AG04450 (cell line): ENCODE results near the gene MLX. TPM values are rescaled to one million over a fixed set of nuclear protein-coding genes. Genes with fewer than 3 reads are reported as not detected.

Experiments used
- CTCF ChIA-PET: fragments of 300-600, 350-600 bp; formaldehyde crosslinking; extraction: SDS; loops from one replicate; lab custom pipeline; 2022; ENCODE audit warnings: antibody characterized with exemption, inconsistent platforms; lab: Charles Lee
- POLR2A ChIA-PET: fragments of 350-600 bp; formaldehyde crosslinking; extraction: SDS; loops from one replicate; lab custom pipeline; 2021; ENCODE audit warnings: antibody characterized with exemption, inconsistent platforms; lab: Yijun Ruan, JAX
- DNase-seq: peaks from one replicate; pipeline ENCODE4 v3.0.0-alpha.2; 2011; ENCODE audit warnings: low read depth, low spot score
- H3K27ac ChIP-seq: one replicate; pipeline ENCODE4 v1.5.1; 2012; ENCODE audit warnings: low read depth, low read length, control low read depth
- H3K27me3 ChIP-seq: one replicate; pipeline ENCODE4 v1.6.0; 2012; ENCODE audit warnings: low read length; ENCODE audit not compliant: control insufficient read depth, insufficient read depth
- H3K4me3 ChIP-seq: 2 replicates; pipeline ENCODE4 v1.5.1; 2011; ENCODE audit warnings: mild to moderate bottlenecking, low read depth, low read length, control low read depth
- H3K9me3 ChIP-seq: 2 replicates; pipeline ENCODE4 v1.5.1; 2012; ENCODE audit warnings: low read length; ENCODE audit not compliant: control insufficient read depth, insufficient read depth
- polyA plus RNA-seq: library from polyadenylated mRNA; depleted of rRNA; stranded (reverse); fragments of >200 nt; gene quantifications from 2 replicates; pipeline ENCODE4 v1.2.3, GENCODE V29; 2011
- TF ChIP-seq, protein P1 (sequence below): IDR thresholded peaks from 2 replicates; pipeline ENCODE4 v1.5.1; 2011; ENCODE audit warnings: low read depth, low read length, control low read depth, inconsistent platforms

The MLX gene
- polyA plus RNA-seq, 1 experiment = 35.4 TPM

DNA sequence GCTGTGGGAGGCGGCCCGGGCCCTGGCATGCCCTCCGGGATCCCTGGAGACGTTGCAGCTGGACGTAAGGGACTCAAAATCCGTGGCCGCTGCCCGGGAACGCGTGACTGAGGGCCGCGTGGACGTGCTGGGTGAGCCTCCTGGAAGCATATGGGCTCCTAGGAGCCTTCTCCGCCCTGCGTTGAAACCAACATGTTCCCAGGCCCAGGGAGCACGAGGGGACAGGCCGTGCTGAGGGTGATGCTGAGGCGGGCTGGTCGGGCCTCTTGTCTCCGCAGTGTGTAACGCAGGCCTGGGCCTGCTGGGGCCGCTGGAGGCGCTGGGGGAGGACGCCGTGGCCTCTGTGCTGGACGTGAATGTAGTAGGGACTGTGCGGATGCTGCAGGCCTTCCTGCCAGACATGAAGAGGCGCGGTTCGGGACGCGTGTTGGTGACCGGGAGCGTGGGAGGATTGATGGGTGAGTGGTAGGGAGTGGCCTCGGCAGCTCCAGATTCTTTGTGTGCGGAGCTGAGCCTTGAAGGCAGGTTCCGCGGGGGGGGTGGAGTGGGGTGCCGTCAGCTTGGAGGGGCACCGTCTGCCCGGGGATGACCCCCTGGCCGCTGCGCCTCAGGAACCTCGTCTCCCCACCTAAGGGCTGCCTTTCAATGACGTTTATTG, 13.6 kb upstream of the MLX start:
- POLR2A ChIA-PET = interaction anchor here (1.7 kb wide), 1 partner anchor 33 kb away, joined by 7 read pairs; no protein-coding TSS in a partner anchor

DNA sequence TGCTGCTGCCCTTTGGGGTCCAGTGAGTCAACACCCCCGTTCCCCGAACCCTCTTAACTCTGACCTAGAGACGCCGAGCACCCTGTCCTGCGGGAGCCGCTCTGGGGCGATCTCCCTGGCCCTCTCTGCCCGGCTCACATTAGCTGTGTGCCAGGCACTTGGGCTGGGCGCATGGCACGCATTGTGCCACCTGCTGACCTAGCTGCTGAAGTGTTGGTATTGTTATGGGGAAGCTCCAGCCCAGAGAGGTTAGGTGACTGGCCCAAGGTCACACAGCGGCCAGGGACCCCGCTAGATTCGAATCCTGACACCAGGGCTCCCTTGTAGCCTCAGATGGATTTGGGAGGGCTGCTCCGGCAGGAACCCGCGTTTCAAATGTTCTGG, 13.0 kb upstream of the MLX start:
- TF ChIP-seq, protein P1, sequence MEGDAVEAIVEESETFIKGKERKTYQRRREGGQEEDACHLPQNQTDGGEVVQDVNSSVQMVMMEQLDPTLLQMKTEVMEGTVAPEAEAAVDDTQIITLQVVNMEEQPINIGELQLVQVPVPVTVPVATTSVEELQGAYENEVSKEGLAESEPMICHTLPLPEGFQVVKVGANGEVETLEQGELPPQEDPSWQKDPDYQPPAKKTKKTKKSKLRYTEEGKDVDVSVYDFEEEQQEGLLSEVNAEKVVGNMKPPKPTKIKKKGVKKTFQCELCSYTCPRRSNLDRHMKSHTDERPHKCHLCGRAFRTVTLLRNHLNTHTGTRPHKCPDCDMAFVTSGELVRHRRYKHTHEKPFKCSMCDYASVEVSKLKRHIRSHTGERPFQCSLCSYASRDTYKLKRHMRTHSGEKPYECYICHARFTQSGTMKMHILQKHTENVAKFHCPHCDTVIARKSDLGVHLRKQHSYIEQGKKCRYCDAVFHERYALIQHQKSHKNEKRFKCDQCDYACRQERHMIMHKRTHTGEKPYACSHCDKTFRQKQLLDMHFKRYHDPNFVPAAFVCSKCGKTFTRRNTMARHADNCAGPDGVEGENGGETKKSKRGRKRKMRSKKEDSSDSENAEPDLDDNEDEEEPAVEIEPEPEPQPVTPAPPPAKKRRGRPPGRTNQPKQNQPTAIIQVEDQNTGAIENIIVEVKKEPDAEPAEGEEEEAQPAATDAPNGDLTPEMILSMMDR = no peak
- DNase-seq = no peak
- no peaks in the 10 kb centered on the region for H3K27me3 ChIP-seq
- H3K4me3 ChIP-seq = peak overlapping the region; percentile 90
- POLR2A ChIA-PET = interaction anchor here (1.2 to 1.7 kb wide), 2 partner anchors 17 to 34 kb away, joined by 5 to 7 read pairs; no protein-coding TSS in a partner anchor
- peak overlapping the region; percentile 52 for H3K27ac ChIP-seq
- H3K9me3 ChIP-seq = no peaks in the 10 kb centered on the region; the same call in 1 of the 2 replicates
- CTCF ChIA-PET = no interaction called here

More for the DNA sequence above, 13.6 kb upstream of the MLX start:
- Histone ChIP-seq H3K27me3 (no peaks in the 10 kb centered on the region), H3K27ac (no peak overlapping the region), H3K4me3 (peak overlapping the region; percentile 90), H3K9me3 (no peaks in the 10 kb centered on the region; the same call in 1 of the 2 replicates)
- TF ChIP-seq, protein P1 = no peak
- no peak for DNase-seq
- CTCF ChIA-PET = no interaction called here

DNA sequence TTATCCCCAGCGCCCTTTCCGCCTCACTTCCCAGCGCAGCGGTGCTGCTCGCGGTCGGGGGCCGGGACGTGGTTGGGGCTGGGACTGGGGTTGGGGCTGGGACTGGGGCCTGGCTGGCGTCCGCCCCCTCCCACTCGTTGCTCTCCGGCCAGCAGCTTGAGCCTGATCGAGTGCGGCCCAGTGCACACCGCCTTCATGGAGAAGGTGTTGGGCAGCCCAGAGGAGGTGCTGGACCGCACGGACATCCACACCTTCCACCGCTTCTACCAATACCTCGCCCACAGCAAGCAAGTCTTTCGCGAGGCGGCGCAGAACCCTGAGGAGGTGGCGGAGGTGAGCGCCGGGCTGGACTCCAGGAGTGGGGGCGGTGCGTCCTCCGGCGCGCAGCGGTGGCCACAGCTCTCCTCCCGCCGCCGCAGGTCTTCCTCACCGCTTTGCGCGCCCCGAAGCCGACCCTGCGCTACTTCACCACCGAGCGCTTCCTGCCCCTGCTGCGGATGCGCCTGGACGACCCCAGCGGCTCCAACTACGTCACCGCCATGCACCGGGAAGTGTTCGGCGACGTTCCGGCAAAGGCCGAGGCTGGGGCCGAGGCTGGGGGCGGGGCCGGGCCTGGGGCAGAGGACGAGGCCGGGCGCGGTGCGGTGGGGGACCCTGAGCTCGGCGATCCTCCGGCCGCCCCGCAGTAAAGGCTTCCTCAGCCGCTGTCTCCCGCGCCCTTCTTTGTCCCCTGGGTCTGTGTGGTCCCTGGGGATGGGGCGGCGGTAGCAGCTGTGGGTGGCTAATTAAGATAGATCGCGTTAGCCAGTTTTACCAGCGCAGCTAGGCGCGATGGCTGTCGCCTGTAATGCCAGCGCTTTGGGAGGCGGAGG, 12.4 kb upstream of the MLX start:
- H3K9me3 ChIP-seq = no peaks in the 10 kb centered on the region; the same call in 1 of the 2 replicates
- H3K27me3 ChIP-seq = no peaks in the 10 kb centered on the region
- ChIA-PET POLR2A (interaction anchor here (0.6 to 1.7 kb wide), 3 partner anchors 18 to 584 kb away, joined by 4 to 7 read pairs (median 5); no protein-coding TSS in a partner anchor), CTCF (no interaction called here)
- TF ChIP-seq, protein P1 = no peak
- no peak for DNase-seq
- H3K4me3 ChIP-seq = peak overlapping the region; percentile 90
- peak overlapping the region; percentile 57 for H3K27ac ChIP-seq

DNA sequence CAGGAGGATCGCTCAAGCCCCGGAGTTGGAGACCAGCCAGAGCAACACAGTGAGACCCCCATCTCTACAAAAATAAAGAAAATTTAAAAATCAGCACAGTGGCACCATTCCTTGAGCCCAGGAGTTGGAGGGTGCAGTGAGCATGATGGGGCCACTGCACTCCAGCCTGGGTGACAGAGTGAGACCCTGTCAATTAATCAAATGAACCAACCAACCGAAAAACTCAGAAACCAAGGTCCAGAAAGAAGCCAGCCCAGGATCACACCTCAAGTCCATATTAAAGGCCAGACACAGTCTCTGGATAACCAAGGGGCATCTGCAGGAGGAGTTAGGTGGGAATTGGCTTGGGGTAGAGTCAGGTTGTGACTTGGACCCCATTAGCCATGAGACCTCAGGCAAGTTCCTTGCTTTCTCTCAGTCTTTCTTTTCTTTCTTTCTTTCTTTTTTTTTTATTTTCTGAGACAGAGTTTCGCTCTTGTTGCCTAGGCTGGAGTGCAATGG, 11.7 kb upstream of the MLX start:
- TF ChIP-seq, protein P1 = no peak
- peak overlapping the region; percentile 90 for H3K4me3 ChIP-seq
- H3K9me3 ChIP-seq = no peaks in the 10 kb centered on the region; the same call in 1 of the 2 replicates
- ChIA-PET POLR2A (interaction anchor here (1.2 to 1.7 kb wide), 2 partner anchors 18 to 35 kb away, joined by 5 to 7 read pairs; no protein-coding TSS in a partner anchor), CTCF (no interaction called here)
- no peak for DNase-seq
- peak overlapping the region; percentile 57 for H3K27ac ChIP-seq
- H3K27me3 ChIP-seq = no peaks in the 10 kb centered on the region
